NCI-H1417 treated with DMSO at 0.1 percent for 48 hours (cell line): ENCODE data around the gene CNTNAP2.
A peak's percentile ranks its signal among the peaks of the same experiment; 100 is the strongest.

ENCODE experiments used
- DNase-seq: peaks from one replicate; lab custom pipeline; 2025; lab: John Stamatoyannopoulos, UW

CNTNAP2 gene

GRCh38 chr7:146772601-146773000 is 656.0 kb downstream of the CNTNAP2 start:
- no peak for DNase-seq

DNA sequence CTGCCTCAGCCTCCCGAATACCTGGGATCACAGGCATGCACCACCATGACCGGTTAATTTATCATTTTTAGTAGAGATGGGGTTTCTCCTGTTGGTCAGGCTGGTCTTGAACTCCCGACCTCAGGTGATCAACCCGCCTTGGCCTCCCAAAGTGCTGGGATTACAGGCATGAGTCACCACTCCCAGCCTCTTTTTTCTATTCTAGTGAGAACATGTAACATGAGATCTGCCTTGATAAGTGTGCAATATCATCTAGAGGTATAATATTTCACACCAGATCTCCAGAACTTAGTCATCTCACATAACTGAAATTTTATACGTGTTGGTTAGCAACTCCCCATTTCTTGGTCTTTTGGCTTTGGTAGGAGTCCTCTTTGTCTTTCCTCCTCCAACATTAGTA is 656.9 kb downstream of the CNTNAP2 start:
- no peak for DNase-seq

DNA sequence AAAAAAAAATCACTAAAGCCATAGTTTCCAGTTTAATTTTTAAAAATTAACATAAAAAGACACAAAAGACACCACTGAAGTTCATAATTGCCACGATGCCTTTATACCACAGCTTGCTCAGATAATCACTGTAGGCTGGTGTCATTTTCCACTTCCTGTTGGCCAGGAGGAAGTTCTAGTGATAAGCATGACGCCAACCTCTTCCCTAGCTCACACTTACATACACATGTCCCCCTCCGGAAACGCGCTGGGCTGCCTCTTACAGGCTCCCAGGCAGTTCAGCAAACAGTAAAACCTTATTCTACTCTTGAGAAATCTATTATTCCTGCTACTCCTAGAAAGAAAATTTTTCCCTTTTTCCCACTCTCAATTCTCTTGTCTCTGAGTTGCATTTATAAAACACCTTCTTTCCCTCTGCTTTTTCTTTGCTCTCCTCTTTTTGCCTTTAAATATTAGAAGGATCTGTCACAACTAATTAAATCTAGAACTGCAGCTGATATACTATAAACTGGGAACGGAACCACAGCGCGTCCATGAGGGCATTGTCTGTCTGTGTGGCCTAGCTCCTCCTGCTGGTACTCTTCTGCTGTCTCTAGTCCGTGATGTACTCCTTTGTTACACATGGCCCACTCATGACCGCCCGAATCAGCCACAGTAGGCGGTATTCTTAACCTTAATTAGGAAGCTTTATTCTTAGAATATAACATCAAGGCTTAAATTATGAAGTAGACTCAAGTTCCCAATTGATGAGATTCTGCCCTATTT is 664.9 kb downstream of the CNTNAP2 start:
- DNase-seq = no peak

- no peak for DNase-seq
Measured at GRCh38 chr7:146787266-146787665, 670.7 kb downstream of the CNTNAP2 start.

DNA sequence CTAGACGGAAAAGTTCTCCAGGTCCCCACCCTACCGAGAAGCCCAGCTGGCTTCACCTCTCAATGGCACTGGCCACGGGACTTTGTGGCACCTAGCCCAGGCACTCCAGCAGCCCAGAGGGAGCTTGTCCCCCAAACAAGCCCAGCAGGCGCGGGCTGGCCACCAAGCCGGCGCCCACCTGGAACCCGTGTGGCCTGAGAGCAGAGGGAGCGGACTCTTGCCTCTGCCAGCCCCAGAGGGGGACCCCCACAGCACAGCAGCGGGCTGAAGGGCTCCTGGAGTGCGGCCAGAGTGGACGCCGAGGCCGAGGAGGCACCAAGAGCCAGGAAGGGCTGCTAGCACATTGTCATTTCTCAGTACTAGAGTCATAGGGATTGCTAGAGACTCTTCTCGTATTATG is 671.4 kb downstream of the CNTNAP2 start:
- no peak for DNase-seq

DNA sequence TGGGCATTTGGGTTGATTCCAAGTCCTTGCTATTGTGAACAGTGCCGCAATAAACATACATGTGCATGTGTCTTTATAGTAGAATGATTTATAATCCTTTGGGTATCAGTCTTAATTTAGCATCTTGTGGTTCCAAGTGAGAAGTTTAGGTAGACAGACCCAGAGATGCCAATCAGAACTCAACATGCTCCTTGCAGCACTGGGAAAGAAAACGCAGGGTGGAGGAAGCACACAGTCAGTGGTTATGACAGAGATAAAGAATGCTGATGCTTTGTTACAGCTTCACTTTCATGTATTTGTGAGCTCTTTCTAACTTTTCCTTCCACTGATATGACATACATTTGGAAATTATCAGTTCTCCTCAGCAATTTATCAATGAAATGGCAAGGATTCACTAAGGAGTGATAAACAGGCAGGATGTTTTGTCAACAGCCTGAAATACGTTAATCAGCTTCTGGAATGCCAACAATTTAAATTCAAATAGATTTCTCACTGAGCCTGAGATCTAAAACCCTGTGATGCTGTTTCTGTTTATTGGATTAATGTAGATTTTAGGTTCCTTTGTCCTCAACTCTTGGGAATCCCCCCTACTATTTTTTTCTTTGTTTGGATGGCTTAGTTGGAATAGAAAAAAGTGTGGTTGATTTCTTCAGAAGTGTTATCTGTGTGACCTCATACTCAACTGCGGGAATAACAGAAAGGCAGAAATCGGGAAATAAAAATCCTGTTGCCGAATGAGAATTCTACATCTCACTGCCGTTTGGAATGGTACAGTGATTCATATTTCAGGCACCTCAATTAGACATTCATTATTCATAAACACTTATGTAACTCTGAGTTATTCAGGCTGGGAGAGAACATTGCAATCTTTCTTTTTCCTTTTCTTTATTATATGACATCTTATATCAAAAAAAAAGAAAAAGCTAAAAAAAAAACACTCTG is 675.0 kb downstream of the CNTNAP2 start:
- no peak for DNase-seq

GRCh38 chr7:146804620-146805019 is 688.0 kb downstream of the CNTNAP2 start:
- no peak for DNase-seq

GRCh38 chr7:146805082-146805481 is 688.5 kb downstream of the CNTNAP2 start:
- DNase-seq = no peak

DNA sequence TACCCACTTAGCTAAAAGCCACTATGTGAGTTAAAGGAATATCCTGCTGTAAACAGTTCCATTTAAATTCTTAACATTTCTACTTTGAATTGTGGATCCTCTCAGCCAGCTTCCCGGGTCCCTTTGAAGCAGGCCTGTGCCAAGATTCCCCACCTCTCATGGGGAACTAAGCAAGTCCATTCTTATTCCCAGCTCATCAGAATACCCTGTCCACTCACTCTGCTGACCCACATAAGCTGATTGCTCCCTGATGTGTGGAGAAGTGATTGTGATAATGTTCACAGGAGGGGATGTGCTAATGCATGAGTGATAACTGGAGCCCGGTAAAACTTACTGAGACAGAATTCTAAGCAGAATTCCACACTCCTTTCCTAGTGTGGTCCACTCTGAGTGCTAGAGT is 709.7 kb downstream of the CNTNAP2 start:
- DNase-seq = no peak

- no peak for DNase-seq
Measured at GRCh38 chr7:146830686-146831085, 714.1 kb downstream of the CNTNAP2 start.

DNA sequence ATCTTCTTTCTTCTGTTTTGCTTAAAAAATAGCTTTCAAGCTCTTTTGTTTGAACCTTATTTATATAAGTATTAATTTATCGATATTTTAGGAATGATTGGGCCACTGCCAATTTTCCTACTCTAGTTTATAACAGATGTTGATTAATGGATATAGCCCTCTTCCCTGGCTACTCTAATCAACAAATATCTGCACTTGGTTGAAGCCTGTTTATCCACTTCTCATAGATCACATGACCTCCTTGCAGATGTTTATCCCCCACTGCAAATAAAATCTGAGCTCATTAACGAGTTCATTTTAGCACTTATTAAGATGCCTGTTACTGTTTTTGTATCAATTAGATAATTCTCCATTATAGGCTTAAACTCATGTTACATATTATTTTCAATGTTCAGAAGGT is 715.3 kb downstream of the CNTNAP2 start:
- no peak for DNase-seq

DNA sequence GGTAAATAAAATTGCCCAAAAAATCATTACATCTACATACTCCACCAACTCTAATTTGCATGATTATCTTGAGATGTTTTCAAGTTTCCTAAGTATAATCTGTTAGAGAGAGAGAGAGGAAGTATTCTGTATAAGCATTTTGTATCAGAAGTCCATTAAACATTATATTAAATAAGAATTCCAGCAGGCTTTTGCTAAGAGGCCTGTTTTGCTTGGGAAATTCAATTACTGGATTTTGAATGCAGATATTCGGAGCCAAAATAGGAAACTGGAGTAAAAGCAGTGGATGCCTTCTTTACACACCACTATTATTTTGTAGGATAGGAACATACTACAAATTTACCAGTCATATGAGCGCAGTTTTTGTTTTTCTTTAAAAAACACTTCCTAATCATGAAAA is 727.8 kb downstream of the CNTNAP2 start:
- DNase-seq = no peak

GRCh38 chr7:146858690-146859089 is 742.1 kb downstream of the CNTNAP2 start:
- DNase-seq = no peak

DNA sequence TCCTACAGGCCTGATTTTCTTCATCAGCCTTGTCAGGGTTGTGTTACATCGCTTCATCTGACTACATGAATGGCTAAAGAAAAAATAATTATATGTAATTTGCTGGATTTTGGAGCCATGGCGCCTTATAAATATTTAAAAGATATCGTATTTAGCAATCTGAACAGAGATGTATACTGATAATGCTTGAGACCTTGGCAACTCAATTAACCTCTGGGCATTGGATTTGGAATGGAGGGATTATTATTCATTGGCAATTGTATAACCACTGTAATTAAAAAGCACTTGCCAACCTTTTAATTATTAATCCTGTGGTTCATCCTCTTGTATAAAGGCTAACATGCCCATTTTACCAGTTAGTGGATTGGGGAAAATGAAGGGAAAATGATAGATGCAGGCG is 745.1 kb downstream of the CNTNAP2 start:
- no peak for DNase-seq

DNA sequence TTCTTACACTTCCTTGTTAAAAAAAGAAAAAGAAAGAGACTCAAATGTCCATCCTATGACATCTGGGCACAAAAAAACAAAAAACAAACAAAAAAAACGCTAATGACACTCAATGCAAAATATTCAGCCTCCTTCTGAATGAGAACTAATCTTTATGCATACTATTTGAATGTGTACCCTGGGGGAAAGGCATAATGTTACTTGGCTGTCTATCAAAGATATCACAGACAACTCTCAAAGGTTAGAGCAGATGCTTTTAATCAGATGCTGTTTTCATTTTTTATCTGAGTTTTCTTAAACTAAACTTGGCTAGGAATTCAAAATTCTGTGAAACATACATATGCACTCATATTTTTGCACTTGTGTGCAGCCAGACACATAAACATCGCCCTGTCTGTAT is 745.8 kb downstream of the CNTNAP2 start:
- DNase-seq = no peak

- DNase-seq = peak; percentile 16
Measured at GRCh38 chr7:146864644-146865043, 748.0 kb downstream of the CNTNAP2 start.

DNA sequence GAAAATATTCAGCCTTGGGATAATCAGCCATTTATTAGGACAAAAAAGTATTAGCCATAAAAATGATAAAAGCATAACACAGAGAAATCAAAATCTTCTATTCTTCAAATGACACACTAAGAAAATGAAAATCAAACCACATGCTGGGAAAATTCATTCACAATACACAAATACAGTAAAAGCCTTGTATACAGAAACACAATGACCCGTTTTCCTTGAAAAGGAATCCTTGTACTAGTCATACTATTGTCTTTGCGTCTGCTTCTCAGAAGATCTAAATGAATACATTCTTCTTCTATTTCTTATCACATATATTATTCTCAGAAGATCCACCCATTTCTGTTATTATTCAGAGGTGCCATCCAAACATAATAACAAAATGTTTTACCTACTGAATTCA is 749.1 kb downstream of the CNTNAP2 start:
- DNase-seq = no peak

- no peak for DNase-seq
Measured at GRCh38 chr7:146874722-146875121, 758.1 kb downstream of the CNTNAP2 start.

DNA sequence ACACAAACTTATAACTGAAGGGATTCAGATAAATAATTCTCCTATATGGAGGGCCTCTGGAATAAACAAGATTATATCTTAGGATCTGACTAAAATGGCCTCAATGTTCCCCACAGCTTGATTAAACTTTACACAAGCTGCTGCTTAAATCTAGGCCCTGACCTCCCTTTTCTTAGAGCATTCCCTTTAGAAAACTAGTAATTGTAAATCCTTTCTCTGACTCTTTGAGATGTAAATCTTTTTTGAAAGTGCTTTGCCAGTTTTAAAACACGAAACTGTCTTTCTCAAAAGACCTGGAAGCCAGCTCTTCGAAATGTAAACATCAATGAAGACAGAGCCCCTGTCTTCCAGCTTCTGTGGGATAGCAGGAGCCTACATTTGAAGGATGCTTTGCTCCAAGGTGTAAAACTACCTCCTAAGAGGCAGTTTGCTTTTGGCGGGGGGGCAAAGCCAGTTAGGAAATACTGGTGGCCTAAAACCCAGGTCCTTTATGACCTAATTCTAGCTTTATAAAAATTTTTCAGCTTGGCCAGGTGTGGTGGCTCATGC is 758.7 kb downstream of the CNTNAP2 start:
- DNase-seq = no peak

DNA sequence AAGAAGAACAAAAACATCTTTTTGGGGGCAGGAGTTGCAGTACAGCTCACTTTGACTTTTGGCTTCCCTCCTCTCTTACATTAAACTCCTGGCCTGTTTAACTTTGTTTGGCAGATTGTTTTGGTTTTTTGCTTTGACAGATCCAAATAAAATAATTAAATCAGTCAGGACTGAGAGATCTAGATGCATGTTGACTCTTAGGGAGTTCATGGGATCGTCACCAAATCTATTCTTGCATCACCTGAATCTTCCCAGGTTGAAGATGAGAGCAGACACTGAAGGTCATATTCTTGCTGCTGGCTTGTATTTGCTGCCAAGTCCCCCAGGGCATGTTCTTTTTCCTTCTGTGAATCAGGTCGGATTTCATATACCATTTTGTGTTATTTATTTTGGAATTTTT is 759.4 kb downstream of the CNTNAP2 start:
- DNase-seq = no peak

DNA sequence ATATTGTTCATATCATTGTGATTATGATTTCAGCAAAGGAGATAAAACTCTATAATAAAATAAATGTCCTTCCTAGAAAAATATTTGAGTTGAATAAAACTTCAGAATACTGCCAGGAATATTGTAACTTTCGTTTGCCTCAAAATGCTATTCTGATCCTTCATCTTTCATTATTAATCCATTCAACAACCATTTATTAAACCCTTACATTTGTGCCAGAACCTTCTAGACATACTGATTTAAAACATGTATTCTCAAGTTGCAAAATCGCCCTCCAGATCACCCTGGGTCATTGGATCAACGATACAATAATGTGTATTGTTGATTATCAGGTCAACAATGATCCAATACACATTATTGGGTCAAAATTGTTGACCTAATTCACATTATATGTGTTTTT is 759.8 kb downstream of the CNTNAP2 start:
- DNase-seq = no peak

- no peak for DNase-seq
Measured at GRCh38 chr7:146878901-146879300, 762.3 kb downstream of the CNTNAP2 start.

- DNase-seq = no peak
Measured at GRCh38 chr7:146885231-146885630, 768.6 kb downstream of the CNTNAP2 start.
